GM21515 (cell line): Measurements from ENCODE around the gene F3.
A peak's percentile ranks its signal among the peaks of the same experiment; 100 is the strongest.

Experiments used
- ATAC-seq: cut with Tn5 transposase; IDR thresholded peaks from one replicate; pipeline ENCODE4 v1.9.1; 2021; ENCODE audit not compliant: unreplicated experiment

Gene F3

DNA sequence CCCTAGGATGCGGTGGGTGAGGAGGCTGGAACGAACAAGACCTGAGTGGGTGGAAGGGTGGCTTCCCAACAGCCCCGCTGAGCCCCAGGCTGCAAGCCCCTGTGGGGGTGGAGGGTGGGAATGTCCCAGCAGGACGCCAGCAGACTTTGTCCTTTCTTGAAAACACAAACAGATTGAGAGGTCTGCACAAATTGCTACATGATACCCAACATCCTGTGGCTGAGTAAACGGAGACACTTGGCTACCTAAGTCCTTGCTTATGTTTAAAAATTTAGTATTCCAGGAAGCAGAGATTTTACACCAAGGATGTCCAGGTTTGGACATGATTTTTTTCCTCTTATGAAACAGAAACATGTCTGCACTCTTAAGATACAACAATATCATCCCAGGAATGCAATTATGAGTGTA is 11.8 kb upstream of the F3 start:
- no peak for ATAC-seq

- no peak for ATAC-seq
Observed at GRCh38 chr1:94552071-94552586, 10.6 kb upstream of the F3 start.

GRCh38 chr1:94551449-94551848 is 9.9 kb upstream of the F3 start:
- no peak for ATAC-seq

DNA sequence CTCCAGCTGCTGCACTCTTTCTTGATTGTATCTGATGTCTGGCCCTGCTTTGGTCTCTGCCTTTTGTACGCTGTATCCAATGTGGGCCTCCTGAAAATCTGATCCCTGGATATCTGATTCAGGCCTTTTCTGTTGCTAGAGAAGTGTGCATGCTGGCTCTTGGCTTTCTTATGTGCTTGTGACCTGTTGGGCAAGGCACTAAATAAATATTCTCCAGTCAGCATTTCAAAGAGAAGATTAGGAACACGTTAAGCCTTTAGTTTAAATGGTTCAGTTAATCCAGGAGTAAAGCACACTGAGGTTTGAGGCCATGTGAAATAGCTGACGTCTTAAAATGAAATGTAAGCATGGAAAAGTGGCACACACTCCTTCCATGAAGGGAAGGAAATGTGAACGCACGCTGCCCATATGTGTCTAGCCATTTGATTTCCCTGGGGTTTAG is 9.3 kb upstream of the F3 start:
- no peak for ATAC-seq

DNA sequence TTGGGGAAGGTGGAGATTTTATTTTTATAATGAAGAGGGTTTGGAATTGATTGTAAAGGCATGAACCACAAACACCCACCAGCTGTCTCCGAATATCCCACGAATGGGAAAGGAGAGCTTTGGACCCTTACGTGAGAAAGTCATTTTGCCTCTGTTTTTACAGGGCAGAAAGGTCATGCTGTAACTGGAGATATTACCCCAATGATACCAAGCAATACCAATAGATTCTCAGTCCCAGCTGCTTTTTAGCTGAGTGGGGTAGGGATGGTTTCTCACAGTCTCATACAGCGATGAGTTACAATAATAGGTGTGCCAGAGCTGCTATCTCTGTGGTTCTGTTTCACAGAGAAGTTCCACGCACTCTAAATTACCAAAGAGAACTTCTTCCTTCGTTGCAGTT is 8.8 kb upstream of the F3 start:
- no peak for ATAC-seq

DNA sequence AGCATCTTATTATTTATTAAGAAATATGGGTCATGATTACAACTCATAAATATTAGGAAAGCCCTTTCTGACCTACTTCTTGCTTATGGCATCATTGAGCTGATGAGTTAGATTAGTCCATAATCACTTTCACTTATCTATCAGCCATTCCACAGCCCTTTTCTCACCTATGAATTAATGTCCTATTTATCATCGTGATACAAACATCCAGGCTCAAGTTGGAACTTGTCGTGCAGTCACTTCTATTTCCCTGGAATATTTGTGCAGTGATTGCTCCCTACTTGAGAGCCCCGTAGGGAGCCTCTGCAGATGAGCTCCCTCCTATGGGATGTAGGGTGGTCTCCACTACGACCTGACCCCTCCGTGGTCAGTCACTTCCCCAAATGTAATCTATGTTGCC is 8.1 kb upstream of the F3 start:
- no peak for ATAC-seq

DNA sequence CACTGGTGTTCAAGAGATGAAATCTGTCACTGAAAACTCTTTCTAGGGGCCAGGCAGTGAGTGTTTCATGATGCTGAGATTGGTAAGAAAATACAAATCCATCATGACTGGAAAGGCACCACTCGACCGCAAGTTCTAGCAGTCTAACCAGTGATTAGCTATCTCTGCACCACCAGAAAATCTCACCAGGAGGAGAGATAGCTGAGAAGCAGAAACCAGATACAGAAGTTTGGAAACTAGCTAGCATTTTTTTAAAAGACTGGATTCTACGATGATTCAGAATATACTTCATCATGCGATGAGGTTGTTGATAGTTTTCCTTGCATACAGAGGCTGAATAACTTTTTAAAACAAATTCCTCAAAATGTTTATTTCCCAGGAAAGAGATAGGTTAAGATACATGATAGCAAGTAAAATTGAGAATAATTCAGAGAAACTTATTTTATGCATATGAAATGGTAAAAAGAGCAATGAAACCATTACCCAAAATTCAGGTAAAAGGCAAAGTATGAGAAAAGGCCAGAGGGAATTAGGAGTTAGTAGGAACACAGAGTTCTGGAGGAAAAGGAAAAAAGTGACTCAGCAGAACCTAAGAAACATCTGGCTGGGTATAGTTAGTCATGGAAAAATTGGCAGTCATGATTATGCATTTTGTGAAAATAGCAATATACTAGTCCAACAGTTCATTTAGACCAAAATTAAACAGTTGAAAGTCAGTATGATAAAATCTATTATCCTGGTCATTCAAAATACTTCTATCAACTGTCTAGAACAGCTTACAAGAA is 3.3 kb upstream of the F3 start:
- ATAC-seq = no peak

DNA sequence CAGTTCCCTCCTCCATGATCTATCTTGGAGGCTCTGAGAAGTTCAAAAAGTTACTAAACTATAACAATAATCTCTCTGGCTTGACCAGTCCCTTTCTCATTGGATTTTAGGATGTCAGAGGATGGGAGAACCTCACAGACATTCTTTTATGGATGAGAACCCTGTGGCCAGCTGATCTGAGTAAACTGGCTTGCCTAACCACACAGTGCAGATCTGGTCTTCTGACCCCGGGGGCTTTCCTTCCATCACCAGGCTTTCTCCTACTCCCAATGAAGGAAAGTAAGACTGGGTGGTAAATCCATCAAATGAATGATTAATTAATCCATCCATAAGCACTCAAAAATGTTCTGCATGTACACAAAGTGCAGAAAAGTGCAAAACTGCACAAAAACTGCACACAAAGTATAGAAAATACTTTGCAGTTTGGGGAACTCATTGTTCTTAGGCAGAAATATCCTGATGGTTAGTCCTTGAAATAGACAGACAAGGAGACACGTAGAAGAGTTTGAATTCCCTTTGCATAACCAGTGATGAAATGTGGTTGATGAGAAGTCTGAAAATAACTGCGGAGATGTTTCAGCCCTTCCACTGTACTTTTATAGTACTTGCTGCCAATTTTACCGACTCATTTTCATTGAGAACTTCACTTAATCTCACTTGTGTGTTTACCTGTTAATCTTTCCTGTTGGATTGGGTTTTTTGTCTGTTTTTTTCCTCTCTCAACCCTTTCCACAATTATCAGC is 2.5 kb upstream of the F3 start:
- ATAC-seq = no peak

GRCh38 chr1:94543001-94543400 is 1.4 kb upstream of the F3 start:
- ATAC-seq = no peak

- ATAC-seq = peak; percentile 15
Observed at GRCh38 chr1:94542088-94542870, 720 bp upstream of the F3 start.

DNA sequence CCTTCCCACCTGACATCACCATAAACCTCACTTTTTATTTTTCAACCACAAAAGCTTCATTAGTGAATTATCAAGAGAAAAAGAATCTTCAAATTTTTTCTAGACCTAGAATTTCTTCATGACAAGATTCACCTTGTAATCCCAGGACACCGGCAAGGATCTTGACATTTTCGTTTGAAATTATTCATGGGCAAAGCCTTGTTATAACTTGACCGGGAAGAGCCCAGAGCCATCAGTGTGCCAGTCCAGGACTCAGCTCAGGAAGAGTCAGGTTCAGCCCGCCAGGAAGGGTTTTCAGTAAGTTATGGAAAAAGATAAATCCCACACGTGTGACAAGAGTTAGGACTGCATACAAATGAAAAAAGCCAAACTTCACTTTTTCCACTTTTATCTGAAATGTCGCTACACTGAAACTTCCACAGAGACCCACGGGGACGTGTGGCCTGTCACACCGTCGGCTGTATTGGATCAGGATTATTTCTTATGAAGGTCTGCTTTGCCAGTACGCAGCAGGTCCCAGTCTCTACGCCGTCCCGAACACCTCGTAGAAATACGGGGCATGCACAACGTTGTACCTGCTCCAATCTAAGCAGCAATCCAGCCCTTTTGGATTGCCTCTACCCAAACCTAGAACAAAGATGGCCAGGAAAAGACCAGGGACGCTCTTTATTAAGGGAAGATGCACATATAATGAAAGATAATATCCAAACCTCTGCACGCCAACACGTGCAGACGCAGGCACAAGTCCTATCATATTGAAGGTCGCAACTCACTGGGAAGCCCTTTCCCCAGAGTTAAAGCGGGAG is 916 bp downstream of the F3 start:
- ATAC-seq = no peak

DNA sequence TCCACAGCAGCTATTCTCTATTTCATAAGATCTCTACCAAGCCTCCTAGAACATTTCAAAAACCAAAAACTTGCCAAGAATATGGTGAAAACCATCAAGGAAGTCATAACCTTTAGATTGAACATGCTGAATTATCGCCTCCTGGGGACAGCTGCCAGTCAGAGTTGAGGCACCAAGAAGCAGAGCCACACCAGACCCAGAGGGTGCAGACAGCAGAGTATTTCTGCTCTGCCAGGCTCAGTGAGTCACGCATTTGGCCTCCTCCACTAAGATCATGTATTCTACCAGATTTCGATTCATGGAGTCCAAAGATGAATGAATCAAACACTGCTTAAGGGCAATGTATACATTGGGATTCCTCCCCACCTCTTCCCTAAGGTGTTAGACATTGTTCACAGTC is 2.1 kb downstream of the F3 start:
- no peak for ATAC-seq

DNA sequence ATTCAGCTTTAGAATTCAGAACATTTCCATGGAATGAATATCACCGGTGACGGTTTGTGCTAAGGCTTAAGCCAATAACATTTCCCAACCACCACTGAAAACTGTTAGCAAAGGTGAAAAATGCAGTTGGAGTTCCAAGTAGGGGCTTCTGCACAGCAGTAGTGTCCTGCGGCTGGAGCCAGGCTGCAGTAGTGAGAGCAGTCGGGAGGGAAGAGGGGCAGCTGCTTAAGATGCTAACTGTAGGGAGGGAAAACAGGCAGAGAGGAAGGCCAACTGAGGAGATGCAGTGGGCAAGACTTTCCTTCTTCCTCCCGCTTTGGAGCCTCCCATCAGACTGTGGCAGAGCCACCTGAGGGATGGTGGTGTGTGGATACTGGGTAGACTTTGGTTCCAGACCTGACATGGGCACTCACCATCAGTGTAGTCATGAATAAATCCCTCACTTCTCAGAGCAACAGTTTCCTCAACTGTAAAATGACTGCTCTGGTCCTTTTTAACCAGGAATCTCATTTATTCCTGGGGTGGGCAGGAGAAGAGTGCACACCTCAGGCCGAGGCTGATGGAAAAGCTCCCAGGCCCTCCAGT is 3.2 kb downstream of the F3 start:
- no peak for ATAC-seq

GRCh38 chr1:94537254-94537653 is 4.3 kb downstream of the F3 start:
- ATAC-seq = no peak

DNA sequence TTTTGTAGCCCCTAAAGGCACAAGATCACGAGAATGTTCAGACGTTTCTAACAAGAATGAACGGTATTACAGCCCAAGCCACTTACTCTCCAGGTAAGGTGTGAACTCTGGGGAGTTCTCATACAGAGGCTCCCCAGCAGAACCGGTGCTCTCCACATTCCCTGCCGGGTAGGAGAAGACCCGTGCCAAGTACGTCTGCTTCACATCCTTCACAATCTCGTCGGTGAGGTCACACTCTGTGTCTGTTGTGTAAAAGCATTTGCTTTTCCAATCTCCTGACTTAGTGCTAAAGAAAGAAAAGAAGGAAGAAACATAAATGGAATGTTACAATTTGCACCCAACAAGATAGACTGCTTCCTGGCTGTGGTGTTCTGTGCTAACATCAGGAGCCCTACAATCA is 5.7 kb downstream of the F3 start:
- no peak for ATAC-seq

DNA sequence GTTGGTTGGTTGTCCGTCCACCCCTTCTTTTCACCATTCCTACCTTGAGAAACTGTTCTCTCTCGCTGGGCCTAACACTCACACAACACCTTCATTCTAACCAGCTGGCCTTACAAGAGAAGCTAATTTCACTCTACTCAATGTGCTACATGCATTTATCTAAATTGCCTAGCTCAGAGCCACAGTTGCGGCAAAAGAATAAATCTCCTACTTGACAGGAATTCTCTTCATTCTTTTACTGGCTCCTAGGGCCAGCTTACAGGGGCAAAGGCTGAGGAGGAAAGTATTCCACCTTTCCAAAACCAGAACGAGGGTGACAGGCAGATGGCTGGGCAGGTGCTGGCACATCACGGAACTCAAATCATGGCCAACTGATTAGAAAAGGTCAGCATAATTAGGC is 6.5 kb downstream of the F3 start:
- no peak for ATAC-seq

GRCh38 chr1:94532077-94532476 is 9.5 kb downstream of the F3 start:
- no peak for ATAC-seq

DNA sequence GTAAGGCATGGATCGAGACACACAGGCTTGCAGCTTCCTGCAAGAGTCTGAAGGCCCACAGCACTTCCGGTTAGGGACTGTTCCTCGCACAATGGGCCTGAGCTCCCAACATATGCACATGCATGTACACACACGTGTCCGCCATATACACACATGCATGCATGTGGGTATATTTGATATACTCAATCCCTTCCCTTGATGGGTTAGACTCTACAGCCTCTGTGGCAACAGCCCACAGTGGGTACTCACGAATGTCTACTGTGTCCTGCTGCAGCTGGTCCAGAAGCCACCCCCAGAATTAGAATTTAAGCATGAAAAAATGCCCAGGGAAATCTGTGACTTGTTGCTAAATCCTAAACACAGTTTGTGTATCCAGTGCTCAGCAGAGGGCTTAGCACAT is 9.9 kb downstream of the F3 start:
- ATAC-seq = no peak

DNA sequence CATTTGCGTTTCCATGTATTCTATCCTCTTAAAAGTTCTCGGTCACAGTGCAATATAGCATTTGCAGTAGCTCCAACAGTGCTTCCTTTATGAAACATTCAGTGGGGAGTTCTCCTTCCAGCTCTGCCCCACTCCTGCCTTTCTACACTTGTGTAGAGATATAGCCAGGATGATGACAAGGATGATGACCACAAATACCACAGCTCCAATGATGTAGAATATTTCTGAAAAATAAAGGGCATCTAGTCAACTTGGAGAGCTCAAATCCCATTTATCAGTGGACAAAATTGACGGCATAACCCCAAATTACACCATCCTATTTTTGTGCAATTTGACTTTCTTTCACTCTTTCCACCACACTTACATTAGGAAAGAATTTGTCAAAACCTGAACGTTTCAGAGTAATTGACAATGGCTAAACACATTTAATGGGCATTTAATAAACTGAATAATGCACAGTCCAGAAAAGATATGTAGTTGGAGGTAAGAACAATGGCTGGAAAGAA is 11.1 kb downstream of the F3 start:
- ATAC-seq = no peak

DNA sequence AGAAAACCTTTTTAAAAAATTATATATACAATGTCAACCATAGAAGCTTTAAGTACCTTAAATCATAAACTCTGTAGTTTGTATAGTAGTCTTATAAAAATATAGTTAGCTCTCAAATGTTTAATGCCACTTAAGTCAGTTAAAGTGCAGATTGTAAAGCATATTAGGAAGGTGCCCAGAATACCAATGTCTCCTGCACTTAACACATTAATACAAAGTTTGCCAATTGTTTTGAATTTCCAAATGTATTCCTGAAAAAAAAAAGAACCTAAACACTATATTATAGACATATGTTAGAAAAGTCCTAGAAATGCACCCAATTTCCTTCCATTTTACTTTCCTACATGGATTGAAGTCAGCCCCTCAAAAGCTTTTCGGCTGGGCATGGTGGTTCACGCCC is 12.1 kb downstream of the F3 start:
- ATAC-seq = no peak
